ENCODE data around the gene TMEM129.
A peak's percentile ranks its signal among the peaks of the same experiment; 100 is the strongest.

The TMEM129 gene

GRCh38 chr4:1727117-1728031 is 6.3 kb upstream of the TMEM129 start:
- FAIRE-seq = no peak
- peak; percentile 76 for DNase-seq (ENCODE audit: insufficient read length, low spot score)

GRCh38 chr4:1726146-1726934 is 5.2 kb upstream of the TMEM129 start:
- DNase-seq (ENCODE audit: insufficient read length, low spot score) = peak; percentile 53
- FAIRE-seq = no peak

More at GRCh38 chr4:1727117-1728031, 6.3 kb upstream of the TMEM129 start:
- no peak for TF ChIP-seq POLR2A (IDR thresholded peaks at IDR 0.05; ENCODE audit: low read depth, low read length)

GRCh38 chr4:1725521-1725920 is 4.4 kb upstream of the TMEM129 start:
- TF ChIP-seq POLR2A (IDR thresholded peaks at IDR 0.05; ENCODE audit: low read depth, low read length) = no peak
- FAIRE-seq = no peak
- DNase-seq (ENCODE audit: insufficient read length, low spot score) = no peak

More at GRCh38 chr4:1726146-1726934, 5.2 kb upstream of the TMEM129 start:
- TF ChIP-seq POLR2A (IDR thresholded peaks at IDR 0.05; ENCODE audit: low read depth, low read length) = no peak

GRCh38 chr4:1723131-1723801 is 2.1 kb upstream of the TMEM129 start:
- FAIRE-seq = no peak

GRCh38 chr4:1722551-1723118 is 1.5 kb upstream of the TMEM129 start:
- FAIRE-seq (no peak), DNase-seq (ENCODE audit: insufficient read length, low spot score) (no peak)
- no peak for TF ChIP-seq POLR2A (IDR thresholded peaks at IDR 0.05; ENCODE audit: low read depth, low read length)

More at GRCh38 chr4:1723131-1723801, 2.1 kb upstream of the TMEM129 start:
- no peak for DNase-seq (ENCODE audit: insufficient read length, low spot score)
- no peak for TF ChIP-seq POLR2A (IDR thresholded peaks at IDR 0.05; ENCODE audit: low read depth, low read length)

- TF ChIP-seq POLR2A (IDR thresholded peaks at IDR 0.05; ENCODE audit: low read depth, low read length) = 0 out of 2 replicates have a peak, but pooled peaks have one; percentile 11
- DNase-seq (ENCODE audit: insufficient read length, low spot score) (no peak), FAIRE-seq (no peak)
These were observed 785 bp upstream of the TMEM129 start for GRCh38 chr4:1721666-1722550.

- DNase-seq (ENCODE audit: insufficient read length, low spot score) = no peak
- peak; percentile 65 for TF ChIP-seq POLR2A (IDR thresholded peaks at IDR 0.05; ENCODE audit: low read depth, low read length)
These were observed 750 bp downstream of the TMEM129 start for GRCh38 chr4:1720163-1720983.

GRCh38 chr4:1718095-1718850 is 2.9 kb downstream of the TMEM129 start:
- no peak for TF ChIP-seq POLR2A (IDR thresholded peaks at IDR 0.05; ENCODE audit: low read depth, low read length)
- no peak for FAIRE-seq
- DNase-seq (ENCODE audit: insufficient read length, low spot score) = no peak

More at GRCh38 chr4:1720163-1720983, 750 bp downstream of the TMEM129 start:
- FAIRE-seq = no peak

GRCh38 chr4:1717129-1718094 is 3.7 kb downstream of the TMEM129 start:
- DNase-seq (ENCODE audit: insufficient read length, low spot score) = no peak
- FAIRE-seq = no peak

More at GRCh38 chr4:1717129-1718094, 3.7 kb downstream of the TMEM129 start:
- no peak for TF ChIP-seq POLR2A (IDR thresholded peaks at IDR 0.05; ENCODE audit: low read depth, low read length)
